HepG2 (cell line): Measurements from ENCODE around the gene FCMR. TPM values are rescaled to one million over a fixed set of nuclear protein-coding genes. Genes with fewer than 3 reads are reported as not detected.

Experiments used
- ATAC-seq: fragments of 200-7000 bp; cut with Tn5 transposase; 3 replicates; pipeline ENCODE4 v1.9.1; 2020; ENCODE audit warnings: mild to moderate bottlenecking, moderate library complexity
- BruUV-seq: library from RNA; stranded (reverse); fragments of 400-500 nt; replicated peaks from 2 replicates; lab custom pipeline; 2021; lab: Mats Ljungman, UMichigan
- CTCF ChIA-PET: fragments of 300-600 bp; formaldehyde crosslinking; extraction: SDS; loops from one replicate; lab custom pipeline; 2021; ENCODE audit warnings: low total read pairs, inconsistent platforms, low intra/inter-chr PET ratio; lab: Yijun Ruan, JAX
- POLR2A ChIA-PET: fragments of 350-600 bp; sonication (Branson Sonifier 250); formaldehyde crosslinking; loops from one replicate; lab custom pipeline; 2020; ENCODE audit warnings: antibody characterized with exemption, inconsistent platforms; lab: Yijun Ruan, JAX
- DNase-seq: peaks from one replicate; pipeline ENCODE4 v3.0.0-alpha.2; 2015; ENCODE audit warnings: low spot score
- FAIRE-seq: peaks from 3 replicates; lab custom pipeline; 2011; peaks lifted over from hg19 to GRCh38; lab: Jason Lieb, UNC
- H2AFZ ChIP-seq: one replicate; pipeline ENCODE4 v1.6.1; 2011; ENCODE audit warnings: low read length, inconsistent platforms
- H3K27ac ChIP-seq: fragments of 300-600 bp; 3 replicates; pipeline ENCODE4 v1.8.0; 2011; ENCODE audit warnings: mixed run types, mild to moderate bottlenecking, mixed read lengths, low read length, inconsistent platforms; ENCODE audit not compliant: insufficient read depth; ENCODE audit errors: extremely low read length
- H3K27me3 ChIP-seq, 2 experiments: fragments of 200-600 bp in 1 of 2; 2 replicates in 1 of 2; 3 replicates in 1 of 2; pipeline versions ENCODE4 v1.6.0 to v1.8.0; 2011; ENCODE audit warnings: low read length in 2 of 2, mild to moderate bottlenecking in 2 of 2, moderate library complexity in 2 of 2, inconsistent platforms in 1 of 2; ENCODE audit not compliant: insufficient read depth in 2 of 2, control insufficient read depth in 1 of 2
- H3K36me3 ChIP-seq, 2 experiments: fragments of 200-600 bp in 1 of 2; replicated peaks in 1 of 2; 2 replicates in 1 of 2; 3 replicates in 1 of 2; pipeline versions ENCODE4 v1.5.1 to v1.8.0; 2011; ENCODE audit warnings: low read length in 2 of 2, inconsistent platforms in 1 of 2; ENCODE audit not compliant: insufficient read depth in 2 of 2, control insufficient read depth in 1 of 2
- H3K4me1 ChIP-seq: 2 replicates; pipeline ENCODE4 v1.5.1; 2012; ENCODE audit warnings: low read length, inconsistent platforms; ENCODE audit not compliant: insufficient read depth
- H3K4me2 ChIP-seq: 2 replicates; pipeline ENCODE4 v1.6.0; 2011; ENCODE audit warnings: low read depth, low read length, inconsistent platforms
- H3K4me3 ChIP-seq, 3 experiments: fragments of 200-600 bp in 1 of 3; sonication (generic), shearing (Covaris generic) in 1 of 3; replicated peaks in 1 of 3; 2 replicates each; pipeline ENCODE4 v1.5.1; 2011 to 2016; ENCODE audit warnings: low read length in 3 of 3, inconsistent platforms in 2 of 3, low read depth in 2 of 3, mild to moderate bottlenecking in 2 of 3, control low read depth in 1 of 3, mixed read lengths in 1 of 3; ENCODE audit not compliant: insufficient read depth in 1 of 3
- H3K79me2 ChIP-seq: one replicate; pipeline ENCODE4 v1.6.1; 2011; ENCODE audit warnings: low read length, inconsistent platforms; ENCODE audit not compliant: insufficient read depth
- H3K9ac ChIP-seq: 2 replicates; pipeline ENCODE4 v1.6.0; 2011; ENCODE audit warnings: mild to moderate bottlenecking, low read depth, low read length, inconsistent platforms; ENCODE audit not compliant: insufficient read depth
- H3K9me3 ChIP-seq: 2 replicates; pipeline ENCODE4 v1.5.1; 2012; ENCODE audit warnings: mild to moderate bottlenecking, low read length
- H4K20me1 ChIP-seq: 2 replicates; pipeline ENCODE4 v1.6.0; 2011; ENCODE audit warnings: inconsistent platforms, mild to moderate bottlenecking, low read length, moderate library complexity; ENCODE audit not compliant: insufficient read depth
- CCDC6 ChIP-seq: sonication (generic); formaldehyde crosslinking; IDR thresholded peaks from 2 replicates; pipeline ENCODE4 v1.8.1; 2022; ENCODE audit warnings: mild to moderate bottlenecking, missing genetic modification reagents, moderate library complexity
- HMG20A ChIP-seq: IDR thresholded peaks from 2 replicates; pipeline ENCODE4 v1.6.1; 2016; ENCODE audit warnings: borderline replicate concordance
- KLF16 ChIP-seq, 2 experiments: sonication (generic) in 1 of 2; formaldehyde crosslinking in 1 of 2; IDR thresholded peaks; 2 replicates each; pipeline versions ENCODE4 v1.6.1 to v1.8.0; 2016 to 2023; ENCODE audit warnings: missing genetic modification reagents in 2 of 2, missing compliant biosample characterization in 1 of 2
- RORA ChIP-seq: sonication (generic); formaldehyde crosslinking; IDR thresholded peaks from 2 replicates; pipeline ENCODE4 v1.5.0; 2020; ENCODE audit warnings: mild to moderate bottlenecking, missing genetic modification reagents, moderate library complexity
- SCMH1 ChIP-seq: sonication (generic); formaldehyde crosslinking; IDR thresholded peaks from 2 replicates; pipeline ENCODE4 v1.9.0; 2021; ENCODE audit warnings: missing genetic modification reagents, mild to moderate bottlenecking, borderline replicate concordance
- ZNF17 ChIP-seq: sonication (generic); formaldehyde crosslinking; IDR thresholded peaks from 2 replicates; pipeline ENCODE4 v1.5.0; 2020; ENCODE audit warnings: mild to moderate bottlenecking, missing genetic modification reagents
- ZNF205 ChIP-seq: IDR thresholded peaks from 2 replicates; pipeline ENCODE4 v1.6.1; 2018; ENCODE audit warnings: missing biosample characterization, missing genetic modification reagents
- ZNF382 ChIP-seq: sonication (generic); formaldehyde crosslinking; IDR thresholded peaks from 2 replicates; pipeline ENCODE4 v1.5.0; 2020; ENCODE audit warnings: missing genetic modification reagents, mild to moderate bottlenecking, borderline replicate concordance
- ZNF431 ChIP-seq: sonication (generic); formaldehyde crosslinking; IDR thresholded peaks from 2 replicates; pipeline ENCODE4 v1.9.0; 2022; ENCODE audit warnings: missing genetic modification reagents, low read depth, mild to moderate bottlenecking, borderline replicate concordance
- ZSCAN12 ChIP-seq: sonication (generic); formaldehyde crosslinking; IDR thresholded peaks from 2 replicates; pipeline ENCODE4 v1.9.0; 2021; ENCODE audit warnings: mild to moderate bottlenecking, missing genetic modification reagents
- WGBS: methylation state at CpG from one replicate; pipeline ENCODE4 v1.1.6; 2017; ENCODE audit warnings: low lambda C conversion rate; 5-methylcytosine and 5-hydroxymethylcytosine counted together
- in situ Hi-C: cut with HindIII; loops from 2 replicates; pipeline ENCODE4 v1.10.0; 2017; ENCODE audit warnings: low pct_unique_long_range_greater_than_20kb; ENCODE audit not compliant: extremely low pct_ligation_motif_present
- intact Hi-C: fragments of 100-400 bp; cut with micrococcal nuclease; formaldehyde crosslinking; loops from one replicate; pipeline ENCODE4 v1.10.0; 2022; ENCODE audit not compliant: unreplicated experiment
- polyA plus RNA-seq, 8 experiments: library from polyadenylated mRNA; depleted of rRNA in 3 of 8; stranded (reverse) in 7 of 8; unstranded in 1 of 8; fragments of >200 nt; fragmentation: Illumina TruSeq in 4 of 8; extraction: Trizol in 4 of 8; gene quantifications; 2 replicates each; pipeline versions ENCODE4 v1.2.1 to v1.2.3, GENCODE V29; 2011 to 2016; ENCODE audit warnings: low read depth in 4 of 8, missing spikeins in 1 of 8, mixed read lengths in 1 of 8; ENCODE audit not compliant: insufficient read depth in 1 of 8
- total RNA-seq, 5 experiments: library from RNA; depleted of rRNA; stranded (reverse); fragments of >200 nt; fragmentation: Illumina TruSeq; extraction: Trizol; gene quantifications; 2 replicates each; pipeline ENCODE4 v1.2.3, GENCODE V29; 2016; ENCODE audit warnings: low read depth in 1 of 5
- TF ChIP-seq, protein P1 (sequence below): sonication (generic); formaldehyde crosslinking; IDR thresholded peaks from 2 replicates; pipeline ENCODE4 v1.5.0; 2020; ENCODE audit warnings: mild to moderate bottlenecking, missing genetic modification reagents
- TF ChIP-seq, protein P2 (sequence below): sonication (generic); formaldehyde crosslinking; IDR thresholded peaks from 2 replicates; pipeline ENCODE4 v1.4.0; 2020; ENCODE audit warnings: mild to moderate bottlenecking, missing genetic modification reagents, borderline replicate concordance
- TF ChIP-seq, protein P3 (sequence below): sonication (generic); formaldehyde crosslinking; IDR thresholded peaks from 2 replicates; pipeline ENCODE4 v1.5.0; 2020; ENCODE audit warnings: missing genetic modification reagents
- TF ChIP-seq, protein P4 (sequence below): sonication (generic); formaldehyde crosslinking; IDR thresholded peaks from 2 replicates; pipeline ENCODE4 v1.5.1; 2020; ENCODE audit warnings: mild to moderate bottlenecking, missing genetic modification reagents, borderline replicate concordance

FCMR gene
- total and polyA plus RNA-seq, 2 of the 13 experiments (the other 11 are each of a cell fraction or from before 2014, with no cell fraction given), result not detected

DNA sequence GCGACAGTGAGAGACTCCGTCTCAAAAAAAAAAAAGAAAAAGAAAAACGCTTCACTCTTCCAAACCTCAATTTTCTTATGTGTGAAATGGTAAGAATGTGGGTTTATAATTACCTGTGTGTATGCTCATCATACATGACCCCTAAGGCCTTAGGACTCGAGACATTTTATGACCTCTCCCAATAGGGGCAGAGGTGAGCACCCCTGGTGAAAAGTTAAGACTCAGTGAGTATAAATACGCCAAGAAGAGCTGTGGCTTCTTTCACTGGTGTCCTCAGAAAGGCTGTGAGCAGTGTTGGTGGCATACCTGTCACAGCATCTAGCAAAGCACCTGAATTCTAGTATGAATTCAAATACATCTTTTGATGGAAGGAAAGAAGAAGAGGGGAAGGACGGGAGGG is 7.8 kb upstream of the FCMR start:
- no peaks in the 10 kb centered on the region for H3K36me3 ChIP-seq
- H4K20me1 ChIP-seq, result no peaks in the 10 kb centered on the region
- BruUV-seq, result no TSS peak
- no peak overlapping the region for H3K4me3 ChIP-seq
- DNase-seq (no peak), FAIRE-seq (no peak), ATAC-seq (no peak)
- H3K4me1 ChIP-seq, result peaks cover 18% of the 10 kb centered on the region
- H3K79me2 ChIP-seq, result no peaks in the 10 kb centered on the region
- no peak overlapping the region for H3K9ac ChIP-seq
- ChIA-PET CTCF (no interaction called here), POLR2A (no interaction called here)
- intact Hi-C loops, result no loop called here
- H3K27ac ChIP-seq, result no peak overlapping the region
- WGBS, result 39% methylated on average over 6 of the region's 6 CpGs
- H3K9me3 ChIP-seq, result no peaks in the 10 kb centered on the region
- H3K4me2 ChIP-seq, result no peak overlapping the region
- TF ChIP-seq, protein P1, sequence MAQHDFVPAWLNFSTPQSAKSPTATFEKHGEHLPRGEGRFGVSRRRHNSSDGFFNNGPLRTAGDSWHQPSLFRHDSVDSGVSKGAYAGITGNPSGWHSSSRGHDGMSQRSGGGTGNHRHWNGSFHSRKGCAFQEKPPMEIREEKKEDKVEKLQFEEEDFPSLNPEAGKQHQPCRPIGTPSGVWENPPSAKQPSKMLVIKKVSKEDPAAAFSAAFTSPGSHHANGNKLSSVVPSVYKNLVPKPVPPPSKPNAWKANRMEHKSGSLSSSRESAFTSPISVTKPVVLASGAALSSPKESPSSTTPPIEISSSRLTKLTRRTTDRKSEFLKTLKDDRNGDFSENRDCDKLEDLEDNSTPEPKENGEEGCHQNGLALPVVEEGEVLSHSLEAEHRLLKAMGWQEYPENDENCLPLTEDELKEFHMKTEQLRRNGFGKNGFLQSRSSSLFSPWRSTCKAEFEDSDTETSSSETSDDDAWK (CRISPR knock-in tag), result no peak
- TF ChIP-seq KLF16 (CRISPR knock-in tag; IDR thresholded peaks at IDR 0.05) (no peak), ZNF431 (no peak)
- TF ChIP-seq, protein P2, sequence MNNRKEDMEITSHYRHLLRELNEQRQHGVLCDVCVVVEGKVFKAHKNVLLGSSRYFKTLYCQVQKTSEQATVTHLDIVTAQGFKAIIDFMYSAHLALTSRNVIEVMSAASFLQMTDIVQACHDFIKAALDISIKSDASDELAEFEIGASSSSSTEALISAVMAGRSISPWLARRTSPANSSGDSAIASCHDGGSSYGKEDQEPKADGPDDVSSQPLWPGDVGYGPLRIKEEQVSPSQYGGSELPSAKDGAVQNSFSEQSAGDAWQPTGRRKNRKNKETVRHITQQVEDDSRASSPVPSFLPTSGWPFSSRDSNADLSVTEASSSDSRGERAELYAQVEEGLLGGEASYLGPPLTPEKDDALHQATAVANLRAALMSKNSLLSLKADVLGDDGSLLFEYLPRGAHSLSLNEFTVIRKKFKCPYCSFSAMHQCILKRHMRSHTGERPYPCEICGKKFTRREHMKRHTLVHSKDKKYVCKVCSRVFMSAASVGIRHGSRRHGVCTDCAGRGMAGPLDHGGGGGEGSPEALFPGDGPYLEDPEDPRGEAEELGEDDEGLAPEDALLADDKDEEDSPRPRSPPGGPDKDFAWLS (CRISPR knock-in tag), result no peak
- no peak overlapping the region for H2AFZ ChIP-seq
- H3K27me3 ChIP-seq, result no peaks in the 10 kb centered on the region; a peak in 2 of 5 replicates
- in situ Hi-C loops, result no loop called here

GRCh38 chr1:206926286-206926685 is 4.5 kb upstream of the FCMR start:
- FAIRE-seq, result peak; percentile 15
- H3K9me3 ChIP-seq, result no peaks in the 10 kb centered on the region
- no peak overlapping the region for H3K4me2 ChIP-seq
- H3K79me2 ChIP-seq, result no peaks in the 10 kb centered on the region
- no peak overlapping the region for H3K27ac ChIP-seq
- ChIA-PET POLR2A (no interaction called here), CTCF (interaction anchor here (2.2 kb wide), 1 partner anchor 56 kb away, joined by 8 read pairs; no protein-coding TSS in a partner anchor)
- no peaks in the 10 kb centered on the region; a peak in 1 of 5 replicates for H3K27me3 ChIP-seq
- H4K20me1 ChIP-seq, result no peaks in the 10 kb centered on the region
- no peak overlapping the region for H2AFZ ChIP-seq
- no peaks in the 10 kb centered on the region for H3K36me3 ChIP-seq
- ATAC-seq, result no peak; the same call in 2 of the 3 replicates
- in situ Hi-C loops, result no loop called here
- no TSS peak for BruUV-seq
- no peak for DNase-seq
- intact Hi-C loops, result no loop called here
- H3K4me1 ChIP-seq, result peaks cover 34% of the 10 kb centered on the region
- no peak overlapping the region for H3K4me3 ChIP-seq
- no peak overlapping the region for H3K9ac ChIP-seq
- 94% methylated on average over 1 of the region's 2 CpGs for WGBS
- no peak for TF ChIP-seq ZSCAN12
- TF ChIP-seq RORA (CRISPR knock-in tag), result no peak
- TF ChIP-seq, protein P3, sequence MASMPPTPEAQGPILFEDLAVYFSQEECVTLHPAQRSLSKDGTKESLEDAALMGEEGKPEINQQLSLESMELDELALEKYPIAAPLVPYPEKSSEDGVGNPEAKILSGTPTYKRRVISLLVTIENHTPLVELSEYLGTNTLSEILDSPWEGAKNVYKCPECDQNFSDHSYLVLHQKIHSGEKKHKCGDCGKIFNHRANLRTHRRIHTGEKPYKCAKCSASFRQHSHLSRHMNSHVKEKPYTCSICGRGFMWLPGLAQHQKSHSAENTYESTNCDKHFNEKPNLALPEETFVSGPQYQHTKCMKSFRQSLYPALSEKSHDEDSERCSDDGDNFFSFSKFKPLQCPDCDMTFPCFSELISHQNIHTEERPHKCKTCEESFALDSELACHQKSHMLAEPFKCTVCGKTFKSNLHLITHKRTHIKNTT (CRISPR knock-in tag), result no peak
- no peak for TF ChIP-seq ZNF382
- no peak for TF ChIP-seq HMG20A (CRISPR knock-in tag)
- TF ChIP-seq, protein P4, sequence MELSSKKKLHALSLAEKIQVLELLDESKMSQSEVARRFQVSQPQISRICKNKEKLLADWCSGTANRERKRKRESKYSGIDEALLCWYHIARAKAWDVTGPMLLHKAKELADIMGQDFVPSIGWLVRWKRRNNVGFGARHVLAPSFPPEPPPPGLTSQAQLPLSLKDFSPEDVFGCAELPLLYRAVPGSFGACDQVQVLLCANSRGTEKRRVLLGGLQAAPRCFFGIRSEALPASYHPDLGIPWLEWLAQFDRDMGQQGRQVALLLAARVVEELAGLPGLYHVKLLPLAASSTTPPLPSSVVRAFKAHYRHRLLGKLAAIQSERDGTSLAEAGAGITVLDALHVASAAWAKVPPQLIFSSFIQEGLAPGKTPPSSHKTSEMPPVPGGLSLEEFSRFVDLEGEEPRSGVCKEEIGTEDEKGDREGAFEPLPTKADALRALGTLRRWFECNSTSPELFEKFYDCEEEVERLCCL (CRISPR knock-in tag), result no peak
- TF ChIP-seq CCDC6, result no peak
- TF ChIP-seq ZNF205 (CRISPR knock-in tag), result no peak
- TF ChIP-seq SCMH1 (CRISPR knock-in tag), result no peak
- TF ChIP-seq ZNF17 (CRISPR knock-in tag), result no peak
